NCI-H82 (cell line): ENCODE results near the gene ACTR1A.

Experiments
- DNase-seq: peaks from one replicate; lab custom pipeline; 2025; lab: John Stamatoyannopoulos, UW

ACTR1A gene

GRCh38 chr10:102480396-102480795 is 22.1 kb downstream of the ACTR1A start:
- no peak for DNase-seq

GRCh38 chr10:102479651-102480050 is 22.9 kb downstream of the ACTR1A start:
- no peak for DNase-seq

GRCh38 chr10:102476466-102477141 is 25.9 kb downstream of the ACTR1A start:
- DNase-seq: no peak

- no peak for DNase-seq
Observed at GRCh38 chr10:102475451-102476040, 27.0 kb downstream of the ACTR1A start.

DNA sequence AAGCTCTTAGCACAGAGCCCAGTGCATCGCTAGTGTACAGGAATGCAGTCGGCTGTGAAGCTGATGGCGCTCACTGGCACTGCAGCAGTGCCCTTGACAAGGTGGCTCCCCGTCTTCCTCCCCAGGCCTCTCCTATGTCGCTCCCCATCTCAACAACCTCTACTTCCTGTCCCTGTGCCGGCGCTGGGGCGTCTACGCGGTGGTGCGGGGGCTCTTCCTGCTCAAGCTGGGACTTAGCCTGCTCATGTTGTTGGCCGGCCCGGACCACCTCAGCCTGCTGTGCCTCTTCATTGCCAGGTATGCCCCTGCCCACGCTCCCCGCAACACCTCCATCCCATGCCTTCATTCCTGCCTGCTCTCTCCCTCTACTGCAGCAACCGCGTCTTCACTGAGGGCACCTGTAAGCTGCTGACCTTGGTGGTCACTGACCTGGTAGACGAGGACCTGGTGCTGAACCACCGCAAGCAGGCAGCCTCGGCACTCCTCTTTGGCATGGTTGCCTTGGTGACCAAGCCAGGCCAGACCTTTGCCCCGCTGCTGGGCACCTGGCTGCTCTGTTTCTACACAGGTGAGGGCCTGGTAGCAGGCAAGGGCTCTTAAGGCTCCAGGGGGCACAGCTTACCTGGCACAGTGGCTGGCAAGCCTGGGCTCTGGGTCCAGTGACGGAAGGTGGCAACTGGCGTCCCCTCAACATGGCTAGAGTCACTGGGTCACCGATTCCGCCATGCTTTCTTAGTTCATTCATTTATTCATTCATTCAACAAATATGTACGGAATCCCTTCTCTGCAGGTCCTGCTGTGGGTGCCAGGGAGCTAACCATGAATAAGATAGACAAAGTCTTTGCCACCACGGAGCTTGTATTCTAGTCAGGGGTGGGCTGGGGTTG is 28.8 kb downstream of the ACTR1A start:
- DNase-seq: no peak

DNA sequence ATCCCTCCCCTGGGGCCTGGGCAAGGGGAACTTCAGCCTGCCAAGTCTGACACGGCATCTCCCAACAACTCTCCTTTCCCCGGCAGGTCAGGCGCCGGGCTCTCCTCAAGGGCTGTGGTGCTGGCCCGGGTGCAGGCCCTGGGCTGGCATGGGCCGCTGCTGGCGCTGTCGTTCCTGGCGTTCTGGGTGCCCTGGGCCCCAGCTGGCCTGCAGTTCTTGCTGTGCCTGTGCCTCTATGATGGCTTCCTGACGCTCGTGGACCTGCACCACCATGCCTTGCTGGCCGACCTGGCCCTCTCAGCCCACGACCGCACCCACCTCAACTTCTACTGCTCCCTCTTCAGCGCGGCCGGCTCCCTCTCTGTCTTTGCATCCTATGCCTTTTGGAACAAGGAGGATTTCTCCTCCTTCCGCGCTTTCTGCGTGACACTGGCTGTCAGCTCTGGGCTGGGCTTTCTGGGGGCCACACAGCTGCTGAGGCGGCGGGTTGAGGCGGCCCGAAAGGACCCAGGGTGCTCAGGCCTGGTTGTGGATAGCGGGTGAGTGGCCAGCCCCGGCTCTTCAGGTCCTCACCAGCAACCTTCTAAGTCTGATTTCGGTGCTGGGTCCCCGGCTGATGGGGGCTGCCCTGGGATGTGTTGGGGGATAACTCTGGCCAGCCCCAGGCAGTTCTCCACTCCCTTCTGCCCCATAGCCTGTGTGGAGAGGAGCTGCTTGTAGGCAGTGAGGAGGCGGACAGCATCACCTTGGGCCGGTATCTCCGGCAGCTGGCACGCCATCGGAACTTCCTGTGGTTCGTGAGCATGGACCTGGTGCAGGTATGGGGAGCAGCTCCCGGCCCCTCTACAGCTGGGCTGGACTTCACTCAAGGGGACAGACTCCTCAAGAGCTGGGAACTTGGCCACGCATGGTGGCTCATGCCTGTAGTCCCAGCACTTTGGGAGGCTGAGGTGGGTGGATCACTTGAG is 31.6 kb downstream of the ACTR1A start:
- no peak for DNase-seq

GRCh38 chr10:102468683-102469082 is 33.8 kb downstream of the ACTR1A start:
- no peak for DNase-seq

GRCh38 chr10:102467971-102468438 is 34.5 kb downstream of the ACTR1A start:
- no peak for DNase-seq

GRCh38 chr10:102467318-102467717 is 35.2 kb downstream of the ACTR1A start:
- DNase-seq: no peak

- peak; percentile 32 for DNase-seq
Observed at GRCh38 chr10:102465466-102465865, 37.0 kb downstream of the ACTR1A start.

GRCh38 chr10:102463983-102464382 is 38.5 kb downstream of the ACTR1A start:
- DNase-seq: no peak

DNA sequence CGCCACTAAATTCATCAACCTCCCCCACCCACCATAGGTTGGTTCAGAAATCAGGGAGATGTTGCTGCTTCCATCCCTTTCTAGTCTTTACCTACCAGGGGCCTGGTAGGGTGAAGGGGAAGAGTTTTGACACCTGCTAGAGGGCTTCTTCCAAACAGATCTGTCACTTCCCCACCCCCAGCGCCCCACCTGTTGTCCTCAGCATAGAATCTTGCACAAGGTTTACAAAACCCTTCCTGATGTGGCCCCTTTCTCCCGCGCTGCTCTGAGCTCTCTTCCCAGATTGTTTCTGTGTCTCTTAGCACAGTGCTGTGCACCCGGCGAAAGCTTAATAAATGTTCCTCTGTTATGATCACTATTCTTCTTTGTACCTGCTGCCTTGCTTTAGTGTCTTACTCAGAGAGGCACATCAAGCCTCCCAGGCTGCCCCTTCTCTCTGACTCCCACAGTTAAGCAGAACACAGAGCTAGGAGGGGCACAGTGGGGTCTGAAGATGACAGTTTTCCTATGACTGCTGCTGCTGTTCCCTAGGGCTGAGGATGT is 39.9 kb downstream of the ACTR1A start:
- DNase-seq: peak; percentile 60

DNA sequence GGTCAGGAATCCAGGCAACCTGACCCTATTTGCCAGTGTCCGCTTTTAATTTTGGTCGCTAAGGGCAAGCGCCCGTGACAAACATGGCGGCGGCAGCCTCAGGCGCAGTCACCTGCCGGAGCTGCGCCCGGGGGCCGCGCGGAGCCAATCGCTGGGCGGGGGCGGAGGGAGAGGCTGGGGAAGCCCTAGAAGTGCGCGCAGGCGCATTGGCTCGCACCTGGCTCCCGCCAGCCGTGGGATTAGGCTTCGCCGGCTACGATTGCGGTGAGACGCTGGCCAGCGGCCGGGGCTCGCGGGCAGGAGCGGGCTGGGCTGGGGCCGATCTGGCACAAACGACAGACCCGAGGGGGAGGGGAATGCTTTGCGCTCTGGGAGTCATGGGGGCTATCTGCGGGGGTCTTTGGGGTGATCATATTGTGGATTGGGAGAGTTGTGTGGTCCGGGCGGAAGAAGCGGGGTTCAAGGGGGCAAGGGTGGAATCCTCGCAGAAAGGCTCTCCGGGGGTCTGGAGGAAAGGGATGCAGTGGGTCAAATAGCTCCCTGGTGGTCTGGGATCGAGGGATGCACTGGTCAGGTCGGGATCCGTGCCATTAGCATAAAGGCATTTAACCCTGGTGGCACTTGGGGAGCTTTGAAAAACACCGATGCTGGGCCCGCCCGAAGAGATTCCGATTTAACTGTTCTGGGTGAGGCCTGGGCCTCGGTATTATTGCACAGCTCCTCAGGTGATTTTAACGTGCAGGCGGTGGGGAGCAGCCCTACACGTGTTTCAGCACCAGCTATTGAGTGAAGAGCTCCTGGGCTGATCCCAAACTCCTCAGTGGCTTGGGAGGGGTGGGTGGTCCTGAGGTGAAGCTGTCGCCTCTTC is 41.1 kb downstream of the ACTR1A start:
- peak; percentile 97 for DNase-seq

DNA sequence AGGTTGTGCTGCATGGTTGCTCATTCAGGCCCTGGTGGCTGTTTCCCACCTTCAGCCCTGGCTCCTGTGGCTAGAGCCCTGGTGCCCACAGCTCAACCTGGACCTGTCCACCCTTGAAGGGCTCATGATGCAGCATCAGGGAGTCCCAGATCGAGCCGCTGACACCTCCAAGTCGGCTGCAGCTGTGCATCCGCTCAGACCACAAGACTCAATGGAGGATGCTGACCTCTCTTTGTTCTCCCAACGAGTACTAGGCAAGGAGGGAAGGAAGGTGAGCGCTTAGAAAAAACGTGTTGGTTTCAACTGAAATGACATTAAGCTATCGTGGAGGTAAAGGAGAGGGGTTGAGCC is 41.7 kb downstream of the ACTR1A start:
- no peak for DNase-seq

DNA sequence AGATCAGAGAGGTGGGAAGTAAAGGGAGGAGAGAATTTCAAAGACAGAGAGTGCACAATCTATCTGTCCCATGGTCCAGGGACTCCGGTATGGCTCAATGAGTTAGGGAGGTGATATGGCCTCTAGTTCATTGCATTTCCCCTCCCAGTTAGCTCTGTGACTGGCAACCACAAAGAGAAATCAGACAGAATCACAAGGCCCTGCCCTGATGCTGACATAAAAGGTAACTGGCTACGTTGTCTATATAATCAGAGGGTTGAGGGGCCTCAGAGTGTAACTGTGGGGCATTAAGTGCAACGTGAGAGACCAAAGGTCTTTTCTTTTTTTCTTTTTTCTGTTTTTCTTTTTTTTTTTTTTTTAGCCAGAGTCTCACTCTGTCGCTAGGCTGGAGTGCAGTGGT is 43.9 kb downstream of the ACTR1A start:
- DNase-seq: no peak

DNA sequence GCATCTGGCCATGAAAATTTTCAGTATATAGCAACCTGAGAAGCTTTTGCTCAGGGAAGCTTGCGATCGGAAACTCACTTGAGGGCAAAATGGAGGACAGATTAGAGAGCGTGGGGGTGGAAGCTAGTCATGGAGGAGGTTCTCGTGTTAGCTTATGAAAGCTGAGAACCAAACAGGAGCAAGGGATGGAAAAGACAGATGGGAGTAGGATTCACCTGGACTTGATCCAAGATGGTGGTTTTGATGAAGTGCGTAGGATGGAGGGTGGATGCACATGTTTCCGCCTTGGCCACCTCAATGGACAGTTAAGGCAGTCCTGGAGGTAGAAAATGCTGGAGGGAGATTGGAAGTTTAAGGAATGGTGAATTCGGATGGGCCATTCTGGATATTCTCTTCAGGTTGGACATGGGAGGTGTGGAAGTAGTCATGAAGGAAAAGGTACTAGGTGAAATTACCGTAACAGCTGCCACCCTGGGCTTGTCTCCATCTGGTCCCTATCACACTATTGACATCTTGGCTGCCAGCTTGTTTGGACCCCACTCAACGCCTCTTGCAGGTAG is 44.8 kb downstream of the ACTR1A start:
- peak; percentile 66 for DNase-seq

DNA sequence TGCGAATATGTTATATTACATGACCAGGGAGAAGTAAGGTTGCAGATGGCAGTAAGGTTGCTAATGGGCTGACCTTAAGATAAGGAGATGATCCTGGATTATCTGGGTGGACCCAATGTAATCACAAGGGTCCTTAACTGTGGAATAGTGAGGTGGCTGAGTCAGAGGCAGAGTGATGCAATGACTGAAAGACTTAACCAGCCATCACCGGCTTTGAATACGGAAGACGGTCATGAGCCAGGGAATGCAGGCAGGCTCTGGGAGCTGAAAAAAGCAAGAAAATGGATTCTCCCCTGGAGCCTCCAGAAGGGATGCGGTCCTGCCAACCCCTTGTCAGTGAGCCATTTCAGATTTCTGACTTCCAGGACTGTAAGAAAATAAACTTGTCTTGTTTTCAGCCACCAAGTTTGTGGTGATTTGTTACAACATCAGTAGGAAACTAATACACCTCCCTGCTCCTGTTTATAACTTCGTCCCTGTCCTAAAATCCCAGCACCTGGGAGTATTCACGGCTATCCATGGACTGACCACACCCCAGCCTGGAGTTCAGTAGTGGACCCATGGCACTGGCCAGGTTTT is 46.5 kb downstream of the ACTR1A start:
- peak; percentile 97 for DNase-seq

DNA sequence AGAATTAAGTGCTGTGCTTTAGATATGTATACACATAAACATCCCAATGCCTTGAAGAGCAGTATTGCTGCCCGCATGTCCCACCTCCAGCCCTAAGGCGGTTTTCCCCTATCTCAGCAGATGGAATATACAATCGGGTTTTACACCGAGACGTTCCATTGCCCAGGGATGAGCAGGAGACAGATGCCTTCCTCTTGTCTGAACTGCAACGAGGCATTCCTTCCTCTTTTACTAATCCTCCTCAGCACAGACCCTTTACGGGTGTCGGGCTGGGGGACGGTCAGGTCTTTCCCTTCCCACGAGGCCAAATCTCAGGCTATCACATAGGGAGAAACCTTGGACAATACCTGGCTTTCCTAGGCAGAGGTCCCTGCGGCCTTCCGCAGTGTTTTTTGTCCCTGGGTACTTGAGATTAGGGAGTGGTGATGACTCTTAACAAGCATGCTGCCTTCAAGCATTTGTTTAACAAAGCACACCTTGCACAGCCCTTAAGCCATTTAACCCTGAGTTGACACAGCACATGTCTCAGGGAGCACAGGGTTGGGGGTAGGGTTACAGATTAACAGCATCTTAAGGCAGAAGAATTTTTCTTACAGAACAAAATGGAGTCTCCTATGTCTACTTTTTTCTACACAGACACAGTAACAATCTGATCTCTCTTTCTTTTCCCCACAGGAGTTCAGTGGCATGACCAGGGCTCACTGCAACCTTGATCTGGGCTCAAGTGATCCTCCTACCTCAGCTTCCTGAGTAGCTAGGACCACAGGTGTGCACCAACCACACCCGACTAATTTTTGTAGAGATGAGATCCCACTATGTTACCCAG is 47.6 kb downstream of the ACTR1A start:
- peak; percentile 80 for DNase-seq

DNA sequence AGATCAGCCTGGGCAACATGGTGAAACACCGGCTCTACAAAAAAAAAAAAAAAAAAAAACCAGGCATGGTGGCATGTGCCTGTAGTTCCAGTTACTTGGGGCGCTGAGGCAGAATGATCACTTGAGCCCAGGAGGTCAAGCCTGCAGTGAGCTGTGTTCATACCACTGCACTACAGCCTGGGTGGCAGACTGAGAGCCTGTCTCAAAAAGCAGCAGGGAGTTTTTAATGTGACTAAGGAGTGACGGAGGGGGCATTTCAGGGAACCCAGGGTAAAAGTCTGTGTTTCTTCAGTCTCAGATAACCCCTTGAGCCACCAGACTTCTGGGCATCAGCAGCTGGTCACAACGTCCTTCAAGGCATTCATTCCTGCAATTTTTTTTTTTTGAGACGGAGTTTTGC is 49.0 kb downstream of the ACTR1A start:
- no peak for DNase-seq
